GM18868 (cell line): Measurements from ENCODE around the gene PROM2.
"Not testable (repeated sequence)": the region's sequence is repeated elsewhere in the genome, so short reads cannot be mapped to it uniquely, and the experiment has no call there.

ENCODE experiments used
- ATAC-seq: cut with Tn5 transposase; IDR thresholded peaks from one replicate; pipeline ENCODE4 v1.9.1; 2021; ENCODE audit warnings: mild to moderate bottlenecking, moderate library complexity; ENCODE audit not compliant: unreplicated experiment

PROM2 gene

DNA sequence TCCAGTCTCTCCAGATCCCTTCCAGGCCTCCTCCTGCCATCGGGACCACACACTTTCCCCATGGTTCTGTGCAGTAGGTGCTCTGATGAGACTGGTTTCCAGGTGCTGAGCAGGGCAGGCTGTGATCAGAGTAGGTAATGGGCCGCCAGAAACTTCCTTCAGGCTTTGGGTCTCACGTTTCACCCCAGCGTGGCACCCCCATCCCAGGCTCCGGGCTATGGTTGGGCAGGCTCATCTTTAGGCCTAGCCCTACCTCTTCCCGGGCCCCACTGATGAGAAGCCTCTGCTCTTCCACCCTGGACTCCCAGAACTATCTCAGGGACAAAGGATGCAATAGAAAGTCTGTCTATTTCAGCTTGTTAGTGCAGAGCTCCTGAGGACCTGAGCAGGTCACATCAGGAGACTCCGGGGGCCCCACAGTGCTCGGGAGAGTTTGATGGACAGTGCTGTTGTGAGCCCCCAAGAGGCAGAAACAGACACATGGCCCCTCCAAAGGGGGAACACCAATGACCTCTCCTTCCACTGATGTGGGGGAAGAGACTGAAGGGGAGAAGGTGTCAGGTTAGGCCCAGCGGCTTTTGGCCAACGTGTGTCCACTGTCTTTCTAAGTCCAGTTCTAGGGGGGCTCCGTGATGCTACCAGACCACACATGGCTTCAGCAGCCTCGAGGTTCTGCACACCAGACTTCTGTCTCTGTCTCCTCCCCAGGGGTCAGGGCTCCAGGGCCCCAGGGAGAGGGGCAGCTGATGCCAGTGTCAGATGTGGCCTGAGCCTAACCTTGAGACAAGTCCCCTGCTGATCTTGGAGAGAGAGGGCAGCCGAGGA, 5.8 kb upstream of the PROM2 start:
- ATAC-seq = no peak

GRCh38 chr2:95269036-95269680, 5.1 kb upstream of the PROM2 start:
- ATAC-seq = no peak

DNA sequence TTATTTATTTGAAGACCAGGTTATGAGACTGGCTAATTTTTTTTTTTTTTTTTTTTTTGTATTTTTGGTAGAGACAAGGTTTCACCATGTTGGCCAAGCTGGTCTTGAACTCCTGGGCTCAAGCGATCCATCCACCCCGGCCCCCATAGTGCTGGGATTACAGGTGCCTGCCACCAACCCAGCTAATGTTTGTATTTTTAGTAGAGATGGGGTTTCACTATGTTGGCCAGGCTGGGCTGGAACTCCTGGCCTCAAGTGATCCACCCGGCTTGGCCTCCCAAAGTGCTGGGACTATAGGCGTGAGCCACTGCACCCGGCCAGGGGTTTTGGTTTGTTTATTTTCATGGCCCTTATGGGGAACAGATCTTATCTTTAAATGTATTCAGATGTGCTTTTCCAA, 4.5 kb upstream of the PROM2 start:
- ATAC-seq = not testable (repeated sequence)

DNA sequence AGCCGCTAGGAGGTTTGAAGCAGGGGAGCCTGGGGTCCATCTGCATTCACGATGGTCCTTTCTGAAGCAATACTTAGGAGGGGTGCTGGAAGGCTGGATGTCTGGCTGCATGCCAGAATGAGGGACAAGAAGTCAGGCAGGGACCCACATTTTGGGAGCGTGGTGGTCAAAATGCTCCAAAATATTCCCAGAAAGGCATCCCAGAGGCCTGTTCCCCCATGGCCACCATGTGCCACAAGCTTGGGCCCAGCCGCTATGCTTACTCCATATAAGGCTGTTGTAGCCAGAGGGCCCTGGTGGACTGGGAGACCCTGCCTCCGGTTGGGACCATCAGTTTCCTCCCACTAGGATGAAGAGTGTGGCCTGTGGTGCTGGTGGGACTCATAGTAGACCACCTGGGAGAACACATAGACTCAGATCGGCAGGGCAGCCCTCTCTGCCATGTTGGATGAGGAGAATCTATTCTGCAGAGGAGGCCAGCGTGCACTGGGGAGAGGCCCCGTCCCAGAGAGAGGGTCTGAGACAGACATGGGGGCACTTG, 3.6 kb upstream of the PROM2 start:
- ATAC-seq = no peak

GRCh38 chr2:95271381-95271971, 2.8 kb upstream of the PROM2 start:
- ATAC-seq = no peak

DNA sequence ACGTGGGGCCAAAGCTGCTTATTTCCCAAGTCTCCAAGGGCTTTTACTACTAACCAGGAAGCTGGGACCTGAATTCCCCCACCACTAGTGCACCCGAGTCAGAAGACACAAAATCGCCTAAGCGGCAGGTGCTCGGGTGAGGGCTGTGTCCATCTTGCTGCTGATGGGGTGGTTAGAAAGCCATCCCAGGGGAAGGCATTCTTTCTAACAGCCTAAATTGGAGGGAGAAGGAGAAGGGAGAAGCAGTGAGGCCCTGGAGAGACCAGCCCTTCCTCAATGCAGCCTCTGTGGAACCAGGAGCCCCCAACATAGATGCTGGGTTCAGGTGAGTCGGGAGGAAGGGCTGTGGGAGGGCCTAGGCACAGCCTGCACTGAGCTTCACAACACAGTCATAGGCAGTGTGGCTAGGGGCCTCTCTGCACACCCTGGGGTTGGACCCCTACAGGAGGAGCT, 1.9 kb upstream of the PROM2 start:
- no peak for ATAC-seq

DNA sequence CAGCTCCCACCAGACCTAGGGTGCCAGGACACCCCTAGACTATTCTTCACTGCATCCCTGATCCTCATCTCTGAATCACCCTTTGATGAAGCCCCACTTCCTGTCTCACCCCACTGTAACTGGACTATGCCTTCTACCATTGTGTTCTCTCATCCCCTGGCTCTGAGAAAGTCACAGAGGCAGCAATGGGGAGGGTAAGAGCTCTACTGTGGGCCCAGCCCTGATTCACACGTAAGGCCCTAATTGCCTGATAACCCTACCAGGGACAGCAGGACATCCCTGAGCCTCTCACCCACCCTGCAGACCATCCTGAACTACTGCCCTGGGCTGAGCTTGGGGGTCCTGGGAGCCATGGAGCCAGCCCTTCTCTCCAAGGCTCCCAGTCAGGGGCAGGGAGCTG, 1.5 kb upstream of the PROM2 start:
- no peak for ATAC-seq

DNA sequence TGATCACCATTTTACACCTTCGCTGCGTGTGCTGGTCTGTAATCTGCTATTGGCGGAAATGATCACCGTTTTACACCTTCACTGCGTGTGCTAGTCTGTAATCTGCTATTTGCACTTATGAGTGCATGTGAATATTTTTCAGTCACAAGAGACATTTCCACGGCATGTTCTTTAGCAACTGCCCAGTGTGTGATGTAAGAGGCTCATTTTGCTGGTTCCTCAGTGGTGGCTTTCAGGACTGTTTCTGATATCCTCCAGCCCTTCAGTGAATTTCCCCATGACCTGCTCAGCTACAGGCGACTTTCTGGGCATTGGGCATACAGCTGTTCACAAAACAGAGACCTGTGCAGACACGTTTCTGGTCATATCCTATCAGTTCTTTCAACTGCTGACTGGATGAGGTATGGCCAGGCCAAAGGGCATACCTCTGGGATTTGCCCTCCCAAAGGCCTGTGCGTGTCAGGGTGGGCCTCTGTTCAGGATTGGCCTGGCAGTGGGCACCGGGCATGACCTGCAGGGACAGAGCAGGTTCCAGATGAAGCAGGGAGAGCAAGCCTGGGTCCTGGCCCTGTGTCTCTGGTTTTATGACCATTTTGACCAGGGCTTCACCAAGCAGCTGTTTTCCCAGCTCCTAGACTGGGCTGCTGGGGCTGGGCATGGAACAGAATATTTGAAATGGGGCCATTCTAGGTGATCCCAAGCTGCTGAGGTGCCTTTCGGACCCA, 521 bp upstream of the PROM2 start:
- no peak for ATAC-seq

DNA sequence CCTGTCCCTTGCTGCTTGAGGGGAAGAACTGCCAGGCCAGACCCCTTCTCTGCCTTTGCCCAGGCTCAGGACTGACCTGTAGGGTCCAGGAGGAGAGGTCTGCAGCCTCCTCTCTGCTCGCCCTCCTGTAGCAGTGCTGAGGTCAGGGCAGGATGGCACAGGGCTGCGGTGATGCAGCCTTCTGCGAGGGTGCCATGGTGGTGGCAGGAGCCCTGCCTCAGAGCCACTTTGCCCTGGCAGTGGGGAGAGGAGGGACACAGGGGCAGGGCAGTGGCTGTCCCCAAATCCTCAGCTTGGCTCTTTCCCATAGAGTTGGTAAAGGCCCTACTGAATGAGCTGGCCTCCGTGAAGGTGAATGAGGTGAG, 884 bp downstream of the PROM2 start:
- ATAC-seq = no peak

DNA sequence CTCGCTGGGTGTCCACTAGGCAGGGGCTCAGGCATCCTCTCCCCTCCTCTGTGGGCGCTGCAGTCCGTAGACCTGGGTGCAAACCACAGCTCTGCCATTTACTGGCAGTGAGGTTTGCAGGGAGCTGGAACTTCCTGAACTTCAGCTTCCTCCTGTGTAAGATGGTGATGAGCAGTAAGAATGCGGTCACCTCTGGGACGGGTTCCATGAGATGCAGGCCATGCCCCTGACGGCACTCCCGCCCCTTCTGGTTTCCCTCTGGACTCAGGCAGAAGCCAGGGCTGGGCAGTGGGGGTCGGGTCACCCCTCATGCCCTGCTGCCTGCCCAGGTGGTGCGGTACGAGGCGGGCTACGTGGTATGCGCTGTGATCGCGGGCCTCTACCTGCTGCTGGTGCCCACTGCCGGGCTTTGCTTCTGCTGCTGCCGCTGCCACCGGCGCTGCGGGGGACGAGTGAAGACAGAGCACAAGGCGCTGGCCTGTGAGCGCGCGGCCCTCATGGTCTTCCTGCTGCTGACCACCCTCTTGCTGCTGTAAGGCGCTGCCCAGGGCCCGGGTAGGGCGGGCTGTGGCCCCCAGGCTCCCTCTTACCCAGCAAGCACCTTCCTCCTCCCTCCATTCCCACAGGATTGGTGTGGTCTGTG, 1.5 kb downstream of the PROM2 start:
- no peak for ATAC-seq

DNA sequence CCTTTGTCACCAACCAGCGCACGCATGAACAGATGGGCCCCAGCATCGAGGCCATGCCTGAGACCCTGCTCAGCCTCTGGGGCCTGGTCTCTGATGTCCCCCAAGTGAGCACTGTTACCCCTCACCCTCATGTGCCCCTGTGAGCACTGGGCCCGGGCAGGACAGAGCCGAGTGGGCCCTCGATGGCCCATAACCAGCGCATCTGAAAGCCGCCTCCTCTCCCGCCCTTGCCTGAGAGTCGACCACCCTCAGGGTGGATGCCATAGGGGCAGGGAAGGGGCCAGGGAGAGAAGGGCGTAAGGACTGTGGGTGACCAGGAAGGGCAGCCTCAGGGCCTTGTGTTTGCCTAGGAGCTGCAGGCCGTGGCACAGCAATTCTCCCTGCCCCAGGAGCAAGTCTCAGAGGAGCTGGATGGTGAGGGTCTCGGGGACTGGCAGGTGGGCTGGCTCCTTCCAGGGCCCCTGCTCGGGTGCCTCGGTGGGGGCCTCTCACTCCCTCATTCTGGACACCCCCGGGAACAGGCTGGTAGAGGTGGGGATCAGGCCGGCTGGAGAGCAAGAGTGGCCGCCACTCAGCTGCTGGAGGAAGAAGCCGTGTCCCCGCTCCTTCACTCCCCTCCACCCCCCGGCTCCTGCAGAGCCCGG, 2.1 kb downstream of the PROM2 start:
- no peak for ATAC-seq

DNA sequence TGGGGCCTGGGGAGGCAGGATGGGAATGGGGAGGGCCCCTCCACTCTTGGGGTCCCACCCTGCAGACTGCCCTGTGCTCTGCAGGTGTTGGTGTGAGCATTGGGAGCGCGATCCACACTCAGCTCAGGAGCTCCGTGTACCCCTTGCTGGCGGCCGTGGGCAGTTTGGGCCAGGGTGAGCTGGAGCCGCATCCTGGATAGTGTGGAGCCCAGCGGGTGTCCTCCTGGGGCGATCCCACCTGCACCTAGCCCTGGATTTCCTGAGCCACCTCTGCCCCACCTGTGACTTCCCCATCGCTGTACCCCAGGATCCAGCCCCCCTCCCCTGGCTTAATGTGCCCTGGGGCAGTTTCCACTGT, 2.6 kb downstream of the PROM2 start:
- ATAC-seq = no peak

- ATAC-seq = no peak
These were observed 3.1 kb downstream of the PROM2 start for GRCh38 chr2:95277246-95277906.

- no peak for ATAC-seq
These were observed 3.8 kb downstream of the PROM2 start for GRCh38 chr2:95278051-95278471.

DNA sequence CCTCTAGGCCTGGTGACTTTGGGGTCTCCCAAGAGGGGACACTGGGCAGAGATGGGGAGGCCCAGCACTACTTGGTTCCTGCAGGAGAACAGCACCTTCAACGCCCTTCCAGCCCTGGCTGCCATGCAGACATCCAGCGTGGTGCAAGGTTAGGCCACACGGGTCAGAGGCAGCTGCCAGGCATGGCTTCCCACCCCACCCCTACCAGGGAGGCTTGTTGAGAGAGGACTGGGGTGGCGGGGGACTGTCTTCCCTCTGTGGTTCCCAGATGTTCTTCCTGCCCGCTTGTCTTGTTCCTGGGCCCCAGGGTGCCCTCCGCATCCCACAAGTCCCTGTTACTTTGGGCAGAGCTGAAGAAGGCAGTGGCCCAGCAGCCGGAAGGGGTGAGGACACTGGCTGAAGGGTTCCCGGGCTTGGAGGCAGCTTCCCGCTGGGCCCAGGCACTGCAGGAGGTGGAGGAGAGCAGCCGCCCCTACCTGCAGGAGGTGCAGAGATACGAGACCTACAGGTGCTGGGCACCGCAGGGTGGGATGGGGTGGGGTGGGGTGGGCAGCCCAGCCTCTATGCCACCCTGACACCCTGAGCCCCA, 4.5 kb downstream of the PROM2 start:
- ATAC-seq = no peak

- no peak for ATAC-seq
These were observed 5.3 kb downstream of the PROM2 start for GRCh38 chr2:95279435-95280035.

- ATAC-seq = no peak
These were observed 6.8 kb downstream of the PROM2 start for GRCh38 chr2:95281071-95281470.

DNA sequence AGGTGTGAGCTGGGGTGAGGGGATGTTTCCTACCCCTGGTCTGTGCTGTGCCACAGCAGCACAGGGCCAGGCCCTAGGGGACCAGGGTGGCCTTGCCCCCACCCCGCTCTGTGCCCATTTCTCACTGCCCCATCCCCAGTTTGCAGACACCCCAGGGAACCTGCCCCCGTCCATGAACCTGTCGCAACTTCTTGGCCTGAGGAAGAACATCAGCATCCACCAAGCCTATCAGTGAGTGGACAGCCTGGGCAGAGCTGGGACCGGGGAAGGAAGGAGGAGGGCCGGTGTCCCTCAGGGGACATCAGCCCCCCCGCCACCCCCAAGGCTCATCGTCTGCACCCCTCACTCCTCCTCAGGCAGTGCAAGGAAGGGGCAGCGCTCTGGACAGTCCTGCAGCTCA, 7.5 kb downstream of the PROM2 start:
- ATAC-seq = no peak

GRCh38 chr2:95282458-95282857, 8.2 kb downstream of the PROM2 start:
- no peak for ATAC-seq
